ENCODE results near the gene EMP2.
"Not testable (repeated sequence)": the region's sequence is repeated elsewhere in the genome, so short reads cannot be mapped to it uniquely, and the experiment has no call there.

The EMP2 gene

GRCh38 chr16:10579575-10579964 is 828 bp downstream of the EMP2 start:
- DNase-seq (ENCODE audit: insufficient read length, low spot score) (no peak), FAIRE-seq (no peak)

- FAIRE-seq (no peak), DNase-seq (ENCODE audit: insufficient read length, low spot score) (no peak)
Observed at GRCh38 chr16:10578474-10579316, 1.7 kb downstream of the EMP2 start.

- no peak for DNase-seq (ENCODE audit: insufficient read length, low spot score)
- no peak for FAIRE-seq
Observed at GRCh38 chr16:10577305-10578202, 2.8 kb downstream of the EMP2 start.

- FAIRE-seq, result no peak
- DNase-seq (ENCODE audit: insufficient read length, low spot score), result no peak
Observed at GRCh38 chr16:10576390-10577304, 3.8 kb downstream of the EMP2 start.

- no peak for DNase-seq (ENCODE audit: insufficient read length, low spot score)
Observed at GRCh38 chr16:10575506-10576130, 4.8 kb downstream of the EMP2 start.

GRCh38 chr16:10572611-10573010 is 7.8 kb downstream of the EMP2 start:
- no peak for DNase-seq (ENCODE audit: insufficient read length, low spot score)
- no peak for FAIRE-seq

More at GRCh38 chr16:10575506-10576130, 4.8 kb downstream of the EMP2 start:
- FAIRE-seq, result no peak

GRCh38 chr16:10571354-10571753 is 9.0 kb downstream of the EMP2 start:
- no peak for DNase-seq (ENCODE audit: insufficient read length, low spot score)
- FAIRE-seq, result no peak

GRCh38 chr16:10569621-10570020 is 10.8 kb downstream of the EMP2 start:
- DNase-seq (ENCODE audit: insufficient read length, low spot score) (no peak), FAIRE-seq (no peak)

- no peak for DNase-seq (ENCODE audit: insufficient read length, low spot score)
- no peak for FAIRE-seq
Observed at GRCh38 chr16:10566613-10567012, 13.8 kb downstream of the EMP2 start.

GRCh38 chr16:10565167-10565566 is 15.2 kb downstream of the EMP2 start:
- no peak for FAIRE-seq

GRCh38 chr16:10564591-10564990 is 15.8 kb downstream of the EMP2 start:
- FAIRE-seq, result no peak
- DNase-seq (ENCODE audit: insufficient read length, low spot score), result no peak

More at GRCh38 chr16:10565167-10565566, 15.2 kb downstream of the EMP2 start:
- no peak for DNase-seq (ENCODE audit: insufficient read length, low spot score)

GRCh38 chr16:10562361-10562899 is 18.0 kb downstream of the EMP2 start:
- DNase-seq (ENCODE audit: insufficient read length, low spot score), result no peak
- no peak for FAIRE-seq

- DNase-seq (ENCODE audit: insufficient read length, low spot score) (no peak), FAIRE-seq (no peak)
Observed at GRCh38 chr16:10561425-10561824, 19.0 kb downstream of the EMP2 start.

- FAIRE-seq (no peak), DNase-seq (ENCODE audit: insufficient read length, low spot score) (no peak)
Observed at GRCh38 chr16:10561001-10561400, 19.4 kb downstream of the EMP2 start.

- not testable (repeated sequence) for FAIRE-seq; DNase-seq (ENCODE audit: insufficient read length, low spot score)
Observed at GRCh38 chr16:10559792-10560191, 20.6 kb downstream of the EMP2 start.

- FAIRE-seq, result no peak
- DNase-seq (ENCODE audit: insufficient read length, low spot score), result no peak
Observed at GRCh38 chr16:10558746-10559641, 21.4 kb downstream of the EMP2 start.

GRCh38 chr16:10558305-10558704 is 22.1 kb downstream of the EMP2 start:
- no peak for FAIRE-seq
- DNase-seq (ENCODE audit: insufficient read length, low spot score), result no peak

GRCh38 chr16:10557750-10558149 is 22.6 kb downstream of the EMP2 start:
- FAIRE-seq (no peak), DNase-seq (ENCODE audit: insufficient read length, low spot score) (no peak)

- DNase-seq (ENCODE audit: insufficient read length, low spot score) (no peak), FAIRE-seq (no peak)
Observed at GRCh38 chr16:10556236-10556635, 24.2 kb downstream of the EMP2 start.
